GM11168 (cell line): ENCODE results near the gene CC2D2A.

Experiments used
- in situ Hi-C: fragments of 300-500 bp; cut with MboI; formaldehyde crosslinking; loops from one replicate; pipeline ENCODE4 v1.12.0; 2022; ENCODE audit warnings: low sequenced_read_pairs; ENCODE audit not compliant: unreplicated experiment

Gene CC2D2A

GRCh38 chr4:15551740-15552446 lies 82.2 kb downstream of the CC2D2A start:
- in situ Hi-C loops = no loop called here

DNA sequence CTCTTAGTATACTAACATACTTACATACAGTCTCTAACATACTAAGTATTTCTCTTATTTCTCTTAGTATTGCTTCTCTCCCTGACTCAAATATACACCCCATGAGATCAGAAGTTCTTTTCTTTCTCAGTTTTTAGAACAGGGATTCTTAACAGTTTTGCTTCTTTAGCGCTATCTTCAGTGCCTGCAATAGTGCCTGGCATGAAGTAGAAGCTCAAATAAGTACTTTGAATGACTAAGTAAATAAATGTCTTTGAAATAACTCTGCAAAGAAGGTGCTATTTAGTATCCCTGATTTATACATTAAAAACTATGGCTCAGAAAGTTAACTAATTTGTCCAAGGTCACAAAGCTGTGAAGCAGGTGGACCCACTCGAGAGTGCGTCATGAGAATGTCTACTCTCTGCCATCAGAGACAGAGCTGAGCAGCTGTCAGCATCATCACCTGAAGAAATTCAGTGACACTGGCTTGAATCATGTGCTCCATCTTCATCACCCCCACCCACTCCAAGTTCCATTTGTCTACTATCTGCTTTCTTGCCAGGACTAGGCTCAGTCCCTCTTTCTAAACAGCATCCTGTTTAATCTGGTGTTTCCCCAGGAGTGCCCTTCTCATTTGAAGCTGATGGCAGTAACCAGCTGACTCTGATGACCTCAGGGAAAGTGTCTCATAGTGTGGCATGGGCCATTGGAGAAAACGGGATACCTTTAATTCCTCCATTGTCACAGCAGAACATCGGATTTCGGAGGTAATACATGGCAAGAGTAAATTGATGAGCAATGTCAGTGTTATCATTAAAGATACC lies 83.1 kb downstream of the CC2D2A start:
- in situ Hi-C loops = no loop called here

- in situ Hi-C loops = no loop called here
These were observed 86.9 kb downstream of the CC2D2A start for GRCh38 chr4:15556511-15557092.

DNA sequence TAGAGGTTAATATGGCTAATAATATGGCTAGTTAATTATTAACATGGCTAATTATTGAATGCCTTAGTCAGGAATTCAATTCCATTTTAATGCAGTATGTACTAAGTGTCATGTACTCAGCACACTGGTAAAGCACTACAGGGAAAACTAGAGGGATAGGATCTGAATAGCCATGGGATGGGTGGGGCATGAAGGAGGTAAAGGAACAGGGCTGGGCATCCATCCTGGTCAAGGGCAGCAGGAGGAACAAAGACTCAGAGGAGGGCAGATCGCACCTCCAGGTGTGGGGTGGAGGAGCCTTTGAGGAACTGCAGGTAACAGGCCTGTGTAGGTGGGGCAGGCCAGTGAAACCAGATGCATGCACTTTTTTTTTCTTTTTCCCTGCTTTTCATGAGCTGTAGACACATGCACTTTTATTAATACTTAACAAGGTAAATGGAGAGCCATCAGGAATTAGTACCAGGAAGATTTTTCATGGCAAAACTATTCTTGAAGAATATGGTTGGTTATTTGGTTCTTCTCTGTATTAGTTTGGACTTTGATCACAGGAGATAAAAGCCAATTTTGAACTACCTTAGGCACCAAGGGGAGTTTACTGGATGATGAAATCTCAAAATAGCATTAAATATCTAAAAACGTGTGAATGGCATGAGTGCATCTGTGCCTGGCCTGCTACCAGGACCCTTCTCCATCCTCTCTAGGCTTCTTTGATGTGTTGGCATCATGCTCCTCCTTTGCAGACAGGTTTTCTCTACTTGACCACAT lies 88.3 kb downstream of the CC2D2A start:
- in situ Hi-C loops = no loop called here

DNA sequence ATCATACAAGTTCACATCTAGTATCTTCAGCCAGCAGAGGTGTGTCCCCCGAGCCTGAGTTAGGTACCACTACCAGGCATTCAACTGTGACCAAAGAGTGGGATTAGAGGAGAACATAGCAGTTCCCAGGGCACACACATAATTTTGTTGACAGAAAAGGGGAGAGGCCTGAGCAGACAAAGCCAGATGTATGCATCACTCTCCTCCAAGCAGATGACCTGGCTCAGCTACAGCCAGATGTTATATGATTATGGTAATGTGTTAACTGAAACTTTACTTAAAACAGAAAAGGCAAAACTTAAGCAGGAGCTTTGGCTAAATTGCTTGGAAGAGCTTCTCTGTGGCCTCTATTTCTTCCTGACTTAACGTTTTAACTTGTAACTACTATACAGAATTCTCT lies 88.9 kb downstream of the CC2D2A start:
- in situ Hi-C loops = no loop called here

GRCh38 chr4:15562114-15562513 lies 92.4 kb downstream of the CC2D2A start:
- in situ Hi-C loops = no loop called here

- in situ Hi-C loops = no loop called here
These were observed 92.9 kb downstream of the CC2D2A start for GRCh38 chr4:15562623-15563022.

- in situ Hi-C loops = no loop called here
These were observed 94.2 kb downstream of the CC2D2A start for GRCh38 chr4:15563871-15564270.

- in situ Hi-C loops = no loop called here
These were observed 99.1 kb downstream of the CC2D2A start for GRCh38 chr4:15568821-15569220.

DNA sequence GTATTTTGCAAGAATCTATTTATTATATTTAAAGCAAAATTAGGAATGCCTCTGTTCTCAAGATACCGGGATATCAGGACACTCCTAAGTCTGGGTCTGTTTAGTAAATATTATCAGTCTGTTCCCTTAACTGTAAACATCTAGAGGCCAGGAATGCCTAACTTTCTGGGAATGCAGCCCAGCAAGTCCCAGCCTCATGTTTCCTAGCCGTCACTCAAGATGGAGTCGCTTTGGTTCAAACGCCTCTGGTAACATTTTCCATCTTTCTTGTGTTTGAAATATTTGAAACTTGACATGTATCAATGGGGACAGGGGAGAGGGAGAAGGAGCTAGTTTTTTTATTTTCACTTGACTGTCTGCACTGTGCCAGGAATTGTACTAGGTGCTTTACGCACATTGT lies 100.1 kb downstream of the CC2D2A start:
- in situ Hi-C loops = no loop called here

DNA sequence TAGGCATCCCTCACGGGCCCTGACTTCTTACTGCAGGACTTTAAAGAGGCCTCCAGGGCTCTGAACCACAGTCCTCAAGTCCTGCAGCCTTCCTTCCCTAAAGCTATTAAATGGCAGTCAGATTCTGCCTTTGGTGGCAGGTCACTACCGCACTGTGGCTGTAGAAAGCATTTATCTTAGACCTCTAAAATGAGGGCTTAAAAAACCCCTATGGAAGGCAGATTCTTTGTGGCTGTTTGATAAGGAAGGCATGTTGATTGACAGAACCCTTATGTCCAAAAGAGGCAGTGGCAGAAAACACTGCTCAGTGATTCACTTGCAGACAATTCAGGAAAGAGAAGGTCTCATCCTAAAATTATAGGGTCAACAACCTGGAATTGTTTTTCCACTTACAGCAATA lies 106.3 kb downstream of the CC2D2A start:
- in situ Hi-C loops = no loop called here

DNA sequence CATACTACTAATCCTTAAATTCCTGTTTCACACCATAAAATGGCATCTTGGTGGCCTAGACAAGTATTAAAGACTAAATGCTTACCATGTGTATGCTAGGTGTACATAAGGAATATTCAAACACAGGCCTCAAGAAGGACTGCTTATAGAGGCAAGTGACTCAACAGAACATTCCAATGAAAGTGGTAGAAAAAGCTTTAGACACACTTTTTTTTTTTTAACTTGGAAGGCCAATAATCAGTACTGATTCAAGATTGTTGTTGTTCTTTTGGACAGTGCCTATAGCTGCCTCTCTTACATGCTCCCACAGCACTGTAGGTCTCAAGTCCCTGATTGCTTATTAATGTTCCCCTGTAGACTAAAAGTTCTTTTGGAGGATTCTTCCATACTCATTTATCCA lies 107.8 kb downstream of the CC2D2A start:
- in situ Hi-C loops = no loop called here

DNA sequence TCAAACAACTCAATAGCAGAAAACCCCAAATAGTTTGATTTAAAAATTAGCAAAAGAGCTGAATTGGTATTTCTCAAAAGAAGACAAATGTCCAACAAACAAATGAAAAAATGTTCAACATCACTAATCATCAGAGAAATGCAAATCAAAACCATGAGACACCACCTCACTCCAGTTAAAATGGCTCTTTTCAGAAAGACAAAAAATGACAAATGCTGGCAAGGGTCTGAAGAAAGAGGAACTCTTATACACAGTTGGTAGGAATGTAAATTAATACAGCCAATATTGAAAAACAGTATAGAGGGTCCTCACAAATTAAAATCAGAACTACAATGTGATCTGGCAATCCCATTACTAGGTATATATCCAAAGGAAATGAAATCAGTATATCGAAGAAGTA lies 115.1 kb downstream of the CC2D2A start:
- in situ Hi-C loops = no loop called here

- in situ Hi-C loops = no loop called here
These were observed 115.6 kb downstream of the CC2D2A start for GRCh38 chr4:15585331-15585730.

DNA sequence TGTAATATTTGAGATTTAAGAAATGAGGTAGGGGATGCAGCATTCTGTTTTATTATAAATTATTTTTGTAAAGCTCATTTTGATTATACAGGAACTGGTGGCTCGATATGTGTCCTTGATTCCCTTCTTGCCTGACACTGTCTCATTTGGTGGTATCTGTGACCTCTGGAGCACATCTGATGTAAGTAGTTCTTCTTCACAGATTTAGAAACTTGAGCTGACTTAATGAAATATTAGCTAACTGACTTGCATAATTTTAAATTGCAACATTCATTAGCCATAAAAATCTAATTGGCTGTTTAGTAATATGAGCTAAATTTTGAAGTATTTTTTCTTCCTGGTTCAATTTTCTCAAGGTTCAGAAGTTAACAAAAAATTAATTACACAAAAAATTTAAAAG lies 116.4 kb downstream of the CC2D2A start:
- in situ Hi-C loops = no loop called here

- in situ Hi-C loops = no loop called here
These were observed 118.0 kb downstream of the CC2D2A start for GRCh38 chr4:15587649-15588048.

GRCh38 chr4:15592799-15593198 lies 123.1 kb downstream of the CC2D2A start:
- in situ Hi-C loops = no loop called here

DNA sequence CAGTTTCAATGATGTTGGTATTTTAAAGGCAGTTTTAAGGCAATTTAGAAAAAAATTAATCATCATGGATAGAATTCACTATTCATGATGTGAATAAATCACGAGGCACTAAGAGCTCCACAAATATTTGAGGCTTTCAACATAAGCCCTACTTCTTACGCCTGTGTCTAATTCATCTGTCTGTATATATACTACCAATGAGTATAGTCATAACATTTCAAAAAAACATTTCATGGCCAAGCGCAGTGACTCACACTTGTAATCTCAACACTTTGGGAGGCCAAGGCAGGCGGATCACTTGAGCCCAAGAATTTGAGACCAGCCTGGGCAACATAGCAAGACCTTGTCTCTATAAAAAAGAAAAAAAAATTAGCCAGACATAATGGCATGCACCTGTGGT lies 129.0 kb downstream of the CC2D2A start:
- in situ Hi-C loops = no loop called here

- in situ Hi-C loops = no loop called here
These were observed 130.5 kb downstream of the CC2D2A start for GRCh38 chr4:15600176-15600575.

DNA sequence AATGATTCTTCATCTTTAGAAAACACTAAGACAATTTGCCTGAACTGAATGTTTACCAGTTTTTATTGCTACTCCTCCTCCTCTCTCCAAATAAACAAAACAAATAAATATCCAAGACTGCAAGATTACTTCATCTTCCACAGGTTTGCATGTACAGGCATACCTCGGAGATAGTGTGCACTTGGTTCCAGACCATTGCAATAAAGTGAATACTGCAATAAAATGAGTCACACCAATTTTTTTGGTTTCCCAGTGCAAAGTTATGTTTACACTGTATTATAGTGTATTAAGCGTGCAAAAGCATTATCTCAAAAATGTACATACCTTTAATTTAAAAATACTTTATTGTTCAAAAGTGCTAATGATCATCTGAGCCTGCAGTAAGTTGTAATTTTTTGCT lies 132.2 kb downstream of the CC2D2A start:
- in situ Hi-C loops = no loop called here

GRCh38 chr4:15605537-15605936 lies 135.9 kb downstream of the CC2D2A start:
- in situ Hi-C loops = no loop called here
